ENCODE results near the gene KDSR.

DNA sequence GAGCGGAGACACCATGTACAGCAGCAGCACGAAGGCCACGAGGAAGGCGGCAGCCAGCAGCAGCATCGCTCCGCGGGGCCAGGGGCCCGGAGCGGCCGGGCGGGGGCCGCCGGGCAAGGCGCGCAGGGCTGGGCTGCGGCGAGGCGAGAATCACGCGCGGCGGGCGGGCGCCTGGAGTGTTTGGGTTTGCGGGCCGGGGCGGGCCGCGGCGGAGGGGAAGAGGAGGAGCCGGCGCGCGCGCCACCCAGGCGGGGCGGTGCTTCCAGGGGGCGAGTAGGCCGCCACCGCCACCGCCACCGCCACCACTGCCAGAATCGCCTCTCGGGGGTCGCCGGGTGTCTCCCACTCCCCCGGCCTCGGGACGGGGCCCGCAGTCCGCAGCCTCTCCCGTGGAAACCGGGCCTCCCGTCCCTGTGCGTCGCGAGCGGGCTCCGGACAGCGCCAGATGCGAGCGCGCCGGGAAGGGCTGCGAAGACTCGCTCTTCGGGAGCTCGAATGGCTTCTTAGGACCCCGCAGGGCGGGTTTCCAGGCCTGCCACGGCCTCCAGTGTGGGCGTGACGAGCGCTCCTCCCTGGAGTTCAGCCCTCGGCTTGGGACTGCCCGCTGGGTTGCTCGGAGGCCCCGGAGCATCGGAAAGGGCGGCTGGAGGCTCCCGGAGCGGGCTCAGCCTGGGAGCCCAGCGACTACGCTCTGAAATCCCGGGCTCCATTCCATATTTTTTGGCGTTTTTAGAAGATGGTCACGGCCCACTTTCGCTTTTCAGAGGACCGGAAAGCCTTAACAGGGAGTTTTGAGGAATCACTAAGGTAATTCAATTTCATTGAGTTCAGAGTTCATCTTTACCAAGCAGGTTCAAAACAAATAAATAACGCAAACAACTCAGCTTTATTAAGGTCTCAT is at the start of gene KDSR:
- TF ChIP-seq, protein P1, sequence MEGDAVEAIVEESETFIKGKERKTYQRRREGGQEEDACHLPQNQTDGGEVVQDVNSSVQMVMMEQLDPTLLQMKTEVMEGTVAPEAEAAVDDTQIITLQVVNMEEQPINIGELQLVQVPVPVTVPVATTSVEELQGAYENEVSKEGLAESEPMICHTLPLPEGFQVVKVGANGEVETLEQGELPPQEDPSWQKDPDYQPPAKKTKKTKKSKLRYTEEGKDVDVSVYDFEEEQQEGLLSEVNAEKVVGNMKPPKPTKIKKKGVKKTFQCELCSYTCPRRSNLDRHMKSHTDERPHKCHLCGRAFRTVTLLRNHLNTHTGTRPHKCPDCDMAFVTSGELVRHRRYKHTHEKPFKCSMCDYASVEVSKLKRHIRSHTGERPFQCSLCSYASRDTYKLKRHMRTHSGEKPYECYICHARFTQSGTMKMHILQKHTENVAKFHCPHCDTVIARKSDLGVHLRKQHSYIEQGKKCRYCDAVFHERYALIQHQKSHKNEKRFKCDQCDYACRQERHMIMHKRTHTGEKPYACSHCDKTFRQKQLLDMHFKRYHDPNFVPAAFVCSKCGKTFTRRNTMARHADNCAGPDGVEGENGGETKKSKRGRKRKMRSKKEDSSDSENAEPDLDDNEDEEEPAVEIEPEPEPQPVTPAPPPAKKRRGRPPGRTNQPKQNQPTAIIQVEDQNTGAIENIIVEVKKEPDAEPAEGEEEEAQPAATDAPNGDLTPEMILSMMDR (IDR thresholded peaks at IDR 0.05 in 8 of 11, conservative IDR thresholded peaks at IDR 0.05 in 3 of 11): peak in 1 of 11 experiments; percentile 8
- peak in 2 of 3 donors; percentile 53 to 67 for TF ChIP-seq POLR2A (IDR thresholded peaks at IDR 0.05)
- TF ChIP-seq POLR2AphosphoS5 (IDR thresholded peaks at IDR 0.05): peak; percentile 80 to 90 (median 87)
